HCT116 (cell line): ENCODE results near the gene BCAP31. TPM values are rescaled to one million over a fixed set of nuclear protein-coding genes. Genes with fewer than 3 reads are reported as not detected.

Experiments used
- ATAC-seq: fragments of 200-7000 bp; cut with Tn5 transposase; 2 replicates; pipeline ENCODE4 v1.9.1; 2020; ENCODE audit warnings: mild to moderate bottlenecking, moderate library complexity
- BruUV-seq: library from RNA; stranded (reverse); fragments of 400-500 nt; replicated peaks from 2 replicates; lab custom pipeline; 2021; lab: Mats Ljungman, UMichigan
- CTCF ChIA-PET: fragments of 300-600 bp; sonication (Branson Sonifier 250); formaldehyde crosslinking; loops from one replicate; lab custom pipeline; 2021; ENCODE audit warnings: antibody characterized with exemption; lab: Charles Lee
- POLR2A ChIA-PET: fragments of 300-600, 350-600 bp; sonication (Branson Sonifier 250); formaldehyde crosslinking; loops from one replicate; lab custom pipeline; 2021; ENCODE audit warnings: antibody characterized with exemption; lab: Charles Lee
- RAD21 ChIA-PET, 2 experiments: fragments of 300-600 bp; sonication (Branson Sonifier 250); formaldehyde crosslinking; loops; one replicate each; lab custom pipeline; 2023; ENCODE audit warnings: low total read pairs in 2 of 2; ENCODE audit not compliant: uncharacterized antibody in 2 of 2, unreplicated experiment in 2 of 2, low non-redundant PET in 1 of 2; lab: Charles Lee
- DNase-seq: peaks from one replicate; pipeline ENCODE4 v3.0.0-alpha.2; 2010; ENCODE audit warnings: low read depth, low spot score
- H2AFZ ChIP-seq: fragments of 200-600 bp; shearing (Covaris generic), sonication (generic); 2 replicates; pipeline ENCODE4 v1.6.1; 2017; ENCODE audit warnings: low read depth, mixed run types, mixed read lengths, antibody characterized with exemption, low read length; ENCODE audit not compliant: poor library complexity, severe bottlenecking
- H3K27ac ChIP-seq: 2 replicates; pipeline ENCODE4 v1.5.1; 2012; ENCODE audit warnings: low read depth, low read length
- H3K27me3 ChIP-seq: fragments of 200-600 bp; sonication (generic); 2 replicates; pipeline ENCODE4 v1.6.1; 2016; ENCODE audit warnings: mixed run types, low read length, mixed read lengths; ENCODE audit not compliant: insufficient read depth
- H3K36me3 ChIP-seq, 2 experiments: fragments of 200-500 bp in 1 of 2; fragments of 200-600 bp in 1 of 2; sonication (Bioruptor generic) in 1 of 2; sonication (generic) in 1 of 2; 2 replicates each; pipeline versions ENCODE4 v1.5.1 to v1.6.1; 2014 to 2016; ENCODE audit warnings: low read length in 2 of 2, inconsistent platforms in 1 of 2, mixed read lengths in 1 of 2, mixed run types in 1 of 2; ENCODE audit not compliant: insufficient read depth in 2 of 2, control insufficient read depth in 1 of 2
- H3K4me1 ChIP-seq, 2 experiments: fragments of 200-600 bp in 1 of 2; sonication (generic) in 1 of 2; 2 replicates each; pipeline versions ENCODE4 v1.5.1 to v1.6.1; 2012 to 2017; ENCODE audit warnings: low read length in 2 of 2, inconsistent platforms in 1 of 2, mild to moderate bottlenecking in 1 of 2, mixed read lengths in 1 of 2, mixed run types in 1 of 2, moderate library complexity in 1 of 2; ENCODE audit not compliant: insufficient read depth in 2 of 2, control insufficient read depth in 1 of 2
- H3K4me2 ChIP-seq: fragments of 200-600 bp; sonication (generic); 2 replicates; pipeline ENCODE4 v1.6.1; 2017; ENCODE audit warnings: mixed run types, low read length, mixed read lengths
- H3K4me3 ChIP-seq, 2 experiments: fragments of 200-600 bp in 1 of 2; sonication (generic) in 1 of 2; replicated peaks in 1 of 2; 2 replicates each; pipeline ENCODE4 v1.5.1; 2011 to 2016; ENCODE audit warnings: low read length in 2 of 2, control low read depth in 1 of 2, low read depth in 1 of 2, mild to moderate bottlenecking in 1 of 2, mixed read lengths in 1 of 2, mixed run types in 1 of 2
- H3K79me2 ChIP-seq: fragments of 200-600 bp; sonication (generic); 2 replicates; pipeline ENCODE4 v1.6.1; 2017; ENCODE audit warnings: mild to moderate bottlenecking, mixed run types, low read length, moderate library complexity, mixed read lengths; ENCODE audit not compliant: insufficient read depth
- H3K9ac ChIP-seq: fragments of 200-600 bp; sonication (generic); 2 replicates; pipeline ENCODE4 v1.6.1; 2016; ENCODE audit warnings: low read length, mixed read lengths
- H3K9me2 ChIP-seq: fragments of 200-600 bp; sonication (generic), shearing (Covaris generic); 2 replicates; pipeline ENCODE4 v1.6.1; 2017; ENCODE audit warnings: mixed run types, mild to moderate bottlenecking, moderate library complexity; ENCODE audit not compliant: insufficient read depth
- H3K9me3 ChIP-seq, 2 experiments: fragments of 200-500 bp in 1 of 2; fragments of 200-600 bp in 1 of 2; sonication (Bioruptor generic) in 1 of 2; sonication (generic) in 1 of 2; 2 replicates each; pipeline ENCODE4 v1.6.1; 2014 to 2017; ENCODE audit warnings: low read length in 2 of 2, mixed read lengths in 2 of 2, inconsistent platforms in 1 of 2, low read depth in 1 of 2, mild to moderate bottlenecking in 1 of 2, mixed run types in 1 of 2, moderate library complexity in 1 of 2; ENCODE audit not compliant: control insufficient read depth in 1 of 2, insufficient read depth in 1 of 2
- H4K20me1 ChIP-seq: fragments of 200-600 bp; sonication (generic), shearing (Covaris generic); 2 replicates; pipeline ENCODE4 v1.6.1; 2017; ENCODE audit warnings: mixed run types, mild to moderate bottlenecking, moderate library complexity; ENCODE audit not compliant: insufficient read depth
- CEBPB ChIP-seq: IDR thresholded peaks from 2 replicates; pipeline ENCODE4 v1.6.1; 2012; ENCODE audit warnings: low read depth
- ELF1 ChIP-seq: IDR thresholded peaks from 2 replicates; pipeline ENCODE4 v1.6.1; 2012; ENCODE audit warnings: low read depth, borderline replicate concordance
- EZH2 ChIP-seq: fragments of 200-600 bp; sonication (generic); IDR thresholded peaks from 2 replicates; pipeline ENCODE4 v1.6.1; 2017; ENCODE audit warnings: antibody characterized with exemption, mixed run types
- FOSL1 ChIP-seq: IDR thresholded peaks from 2 replicates; pipeline ENCODE4 v1.6.1; 2012; ENCODE audit warnings: low read depth
- JUND ChIP-seq: IDR thresholded peaks from 2 replicates; pipeline ENCODE4 v1.6.1; 2012
- MAX ChIP-seq: IDR thresholded peaks from 2 replicates; pipeline ENCODE4 v1.6.1; 2012
- POLR2AphosphoS5 ChIP-seq: IDR thresholded peaks from 2 replicates; pipeline ENCODE4 v1.6.1; 2011; ENCODE audit warnings: mild to moderate bottlenecking, low read depth, low read length, moderate library complexity
- RAD21 ChIP-seq: IDR thresholded peaks from 2 replicates; pipeline ENCODE4 v1.6.1; 2012; ENCODE audit warnings: low read depth, mild to moderate bottlenecking
- REST ChIP-seq: IDR thresholded peaks from 2 replicates; pipeline ENCODE4 v1.6.1; 2012; ENCODE audit warnings: low read depth
- SRF ChIP-seq: IDR thresholded peaks from 2 replicates; pipeline ENCODE4 v1.6.1; 2012; ENCODE audit warnings: low read depth
- TCF7L2 ChIP-seq: IDR thresholded peaks from 2 replicates; pipeline ENCODE4 v1.7.0; 2011; ENCODE audit warnings: borderline replicate concordance, inconsistent platforms; ENCODE audit not compliant: insufficient read depth, insufficient read length; ENCODE audit errors: extremely low read depth
- YY1 ChIP-seq: IDR thresholded peaks from 2 replicates; pipeline ENCODE4 v1.6.1; 2011; ENCODE audit warnings: low read length, low read depth, moderate library complexity, mild to moderate bottlenecking; ENCODE audit not compliant: insufficient replicate concordance; ENCODE audit errors: extremely low read depth
- ZFX ChIP-seq: fragments of 450-650 bp; IDR thresholded peaks from 2 replicates; pipeline ENCODE4 v1.6.1; 2017
- intact Hi-C: fragments of 100-400 bp; cut with micrococcal nuclease; formaldehyde crosslinking; loops from 2 replicates; pipeline ENCODE4 v1.10.0; 2022
- total RNA-seq: library from RNA; stranded (reverse); gene quantifications from one replicate; pipeline ENCODE4 v1.2.1, GENCODE V29; 2021; ENCODE audit not compliant: unreplicated experiment

Gene BCAP31
- total RNA-seq, 1 experiment from 2014 or later: 185 TPM

- no TSS peak for BruUV-seq
Observed at GRCh38 chrX:153734871-153735270, 10.7 kb upstream of the BCAP31 start.

More at GRCh38 chrX:153734871-153735270, 10.7 kb upstream of the BCAP31 start:
- Histone ChIP-seq H3K4me1 (peaks cover 0 to 9% of the 10 kb centered on the region in 2 experiments; a peak in 1 of 4 replicates), H3K27me3 (no peaks in the 10 kb centered on the region), H3K4me2 (no peak overlapping the region; the same call in 1 of the 2 replicates), H3K27ac (no peak overlapping the region), H2AFZ (no peak overlapping the region), H3K9ac (no peak overlapping the region), H3K79me2 (no peaks in the 10 kb centered on the region), H3K36me3 (no peaks in the 10 kb centered on the region), H3K4me3 (no peak overlapping the region), H4K20me1 (no peaks in the 10 kb centered on the region), H3K9me2 (no peaks in the 10 kb centered on the region), H3K9me3 (no peaks in the 10 kb centered on the region)
- ChIA-PET POLR2A (no interaction called here), RAD21 (no interaction called here), CTCF (no interaction called here)
- ATAC-seq: no peak
- TF ChIP-seq ZFX: no peak
- no peak for TF ChIP-seq RAD21
- TF ChIP-seq EZH2: no peak
- no peak for TF ChIP-seq TCF7L2
- TF ChIP-seq ELF1: no peak
- TF ChIP-seq JUND: no peak
- TF ChIP-seq FOSL1: no peak
- TF ChIP-seq MAX: no peak
- TF ChIP-seq YY1: no peak
- TF ChIP-seq REST: no peak
- no peak for TF ChIP-seq CEBPB
- TF ChIP-seq POLR2AphosphoS5: no peak
- no peak for TF ChIP-seq SRF
- no peak for DNase-seq
- intact Hi-C loops: no loop called here
